IMR-90 (cell line): Measurements from ENCODE around the gene TDRD5. TPM values are rescaled to one million over a fixed set of nuclear protein-coding genes. Genes with fewer than 3 reads are reported as not detected.

ENCODE experiments used
- ATAC-seq: fragments of 200-7000 bp; cut with Tn5 transposase; 2 replicates; pipeline ENCODE4 v1.9.1; 2020; ENCODE audit warnings: low read depth, mild to moderate bottlenecking, moderate library complexity
- BruUV-seq: library from RNA; stranded (reverse); fragments of 400-500 nt; replicated peaks from 2 replicates; lab custom pipeline; 2021; lab: Mats Ljungman, UMichigan
- CTCF ChIA-PET: fragments of 300-600 bp; formaldehyde crosslinking; extraction: SDS; loops from one replicate; lab custom pipeline; 2021; ENCODE audit warnings: antibody characterized with exemption; lab: Yijun Ruan, JAX
- POLR2A ChIA-PET: fragments of 300-600 bp; sonication (Branson Sonifier 250); formaldehyde crosslinking; loops from one replicate; lab custom pipeline; 2022; ENCODE audit warnings: antibody characterized with exemption; ENCODE audit not compliant: unreplicated experiment; lab: Charles Lee
- DNase-seq: peaks from one replicate; pipeline ENCODE4 v3.0.0; 2013
- H2AFZ ChIP-seq: replicated peaks from 2 replicates; pipeline ENCODE3; 2013; ENCODE audit warnings: low read length, mild to moderate bottlenecking; ENCODE audit not compliant: poor library complexity
- H2AK5ac ChIP-seq: 2 replicates; pipeline ENCODE4 v1.6.1; 2013; ENCODE audit warnings: low read depth, low read length, inconsistent platforms
- H2AK9ac ChIP-seq: replicated peaks from 2 replicates; pipeline ENCODE3; 2013; ENCODE audit warnings: mild to moderate bottlenecking, low read depth, low read length, moderate library complexity; ENCODE audit not compliant: poor library complexity
- H2BK120ac ChIP-seq: 2 replicates; pipeline ENCODE4 v1.6.1; 2013; ENCODE audit warnings: low read depth, low read length, inconsistent platforms
- H2BK15ac ChIP-seq: 3 replicates; pipeline ENCODE4 v1.6.1; 2013; ENCODE audit warnings: low read depth, low read length, inconsistent platforms
- H2BK20ac ChIP-seq: 2 replicates; pipeline ENCODE4 v1.6.1; 2013; ENCODE audit warnings: low read depth, mild to moderate bottlenecking, inconsistent platforms, low read length, moderate library complexity
- H2BK5ac ChIP-seq: 2 replicates; pipeline ENCODE4 v1.6.1; 2013; ENCODE audit warnings: mild to moderate bottlenecking, low read depth, low read length, inconsistent platforms; ENCODE audit not compliant: poor library complexity, severe bottlenecking
- H3K14ac ChIP-seq: replicated peaks from 2 replicates; pipeline ENCODE4 v1.6.1; 2013; ENCODE audit warnings: low read depth, low read length, inconsistent platforms
- H3K18ac ChIP-seq: 2 replicates; pipeline ENCODE4 v1.6.1; 2013; ENCODE audit warnings: low read depth, low read length, control low read depth
- H3K23ac ChIP-seq: 2 replicates; pipeline ENCODE4 v1.6.1; 2013; ENCODE audit warnings: low read depth, low read length, inconsistent platforms
- H3K27ac ChIP-seq: 2 replicates; pipeline ENCODE4 v1.5.1; 2013; ENCODE audit warnings: mild to moderate bottlenecking, control low read depth, low read length; ENCODE audit not compliant: insufficient read depth
- H3K27me3 ChIP-seq: 2 replicates; pipeline ENCODE4 v1.6.1; 2013; ENCODE audit warnings: low read length; ENCODE audit not compliant: control insufficient read depth, insufficient read depth
- H3K36me3 ChIP-seq: 2 replicates; pipeline ENCODE4 v1.6.1; 2013; ENCODE audit warnings: low read length, mixed read lengths; ENCODE audit not compliant: control insufficient read depth, insufficient read depth
- H3K4ac ChIP-seq: 2 replicates; pipeline ENCODE4 v1.6.1; 2013; ENCODE audit warnings: low read depth, low read length, inconsistent platforms
- H3K4me1 ChIP-seq: 2 replicates; pipeline ENCODE4 v1.6.1; 2013; ENCODE audit warnings: low read length, mixed read lengths; ENCODE audit not compliant: control insufficient read depth, insufficient read depth
- H3K4me2 ChIP-seq: 2 replicates; pipeline ENCODE4 v1.6.1; 2013; ENCODE audit warnings: low read depth, mild to moderate bottlenecking, control low read depth, low read length, moderate library complexity
- H3K4me3 ChIP-seq: 2 replicates; pipeline ENCODE4 v1.5.1; 2013; ENCODE audit warnings: low read depth, mild to moderate bottlenecking, control low read depth, low read length, moderate library complexity; ENCODE audit not compliant: insufficient read depth
- H3K56ac ChIP-seq: 2 replicates; pipeline ENCODE4 v1.6.1; 2013; ENCODE audit warnings: low read length, inconsistent platforms; ENCODE audit not compliant: insufficient read depth; ENCODE audit errors: extremely low read depth
- H3K79me1 ChIP-seq, 2 experiments: 2 replicates each; pipeline ENCODE4 v1.6.1; 2013; ENCODE audit warnings: low read length in 2 of 2, inconsistent platforms in 1 of 2, low read depth in 1 of 2
- H3K9ac ChIP-seq: 2 replicates; pipeline ENCODE4 v1.6.1; 2013; ENCODE audit warnings: low read depth, low read length, control low read depth
- H3K9me1 ChIP-seq: 2 replicates; pipeline ENCODE4 v1.6.1; 2013; ENCODE audit warnings: low read length, inconsistent platforms; ENCODE audit not compliant: insufficient read depth
- H3K9me3 ChIP-seq: 2 replicates; pipeline ENCODE4 v1.6.1; 2013; ENCODE audit warnings: low read length; ENCODE audit not compliant: control insufficient read depth, insufficient read depth
- H4K20me1 ChIP-seq: 2 replicates; pipeline ENCODE4 v1.6.1; 2013; ENCODE audit warnings: low read length, inconsistent platforms; ENCODE audit not compliant: insufficient read depth
- H4K5ac ChIP-seq: 2 replicates; pipeline ENCODE4 v1.6.1; 2013; ENCODE audit warnings: mild to moderate bottlenecking, low read depth, low read length, control low read depth
- H4K8ac ChIP-seq, 2 experiments: 2 replicates each; pipeline ENCODE4 v1.6.1; 2013; ENCODE audit warnings: low read depth in 2 of 2, low read length in 2 of 2, control low read depth in 1 of 2, inconsistent platforms in 1 of 2
- H4K91ac ChIP-seq: 2 replicates; pipeline ENCODE4 v1.6.1; 2013; ENCODE audit warnings: low read depth, low read length, inconsistent platforms; ENCODE audit not compliant: insufficient read depth
- BHLHE40 ChIP-seq: fragments of 150-350 bp; IDR thresholded peaks from 2 replicates; pipeline ENCODE4 v1.6.1; 2016; ENCODE audit warnings: mild to moderate bottlenecking, low read depth, low read length
- CEBPB ChIP-seq: IDR thresholded peaks from 2 replicates; pipeline ENCODE4 v1.6.1; 2012; ENCODE audit warnings: low read depth, low read length, improper control_type of control experiment
- CHD1 ChIP-seq: IDR thresholded peaks from 2 replicates; pipeline ENCODE4 v1.6.1; 2012; ENCODE audit warnings: low read depth, low read length, improper control_type of control experiment
- FOS ChIP-seq: fragments of 150-350 bp; IDR thresholded peaks from 2 replicates; pipeline ENCODE4 v1.6.1; 2016; ENCODE audit warnings: low read depth, low read length
- MAFK ChIP-seq: IDR thresholded peaks from 2 replicates; pipeline ENCODE4 v1.6.1; 2012; ENCODE audit warnings: low read depth, low read length, improper control_type of control experiment
- MAZ ChIP-seq: IDR thresholded peaks from 2 replicates; pipeline ENCODE4 v1.6.1; 2012; ENCODE audit warnings: low read depth, mild to moderate bottlenecking, low read length, improper control_type of control experiment, moderate library complexity, borderline replicate concordance
- MXI1 ChIP-seq: IDR thresholded peaks from 2 replicates; pipeline ENCODE4 v1.6.1; 2012; ENCODE audit warnings: low read depth, mild to moderate bottlenecking, low read length, moderate library complexity, borderline replicate concordance
- NFE2L2 ChIP-seq: fragments of 150-350 bp; IDR thresholded peaks from 2 replicates; pipeline ENCODE4 v1.6.1; 2016; ENCODE audit warnings: low read depth, mild to moderate bottlenecking, low read length
- POLR2A ChIP-seq: IDR thresholded peaks from 2 replicates; pipeline ENCODE4 v1.6.1; 2012; ENCODE audit warnings: mild to moderate bottlenecking, low read depth, low read length
- RAD21 ChIP-seq: IDR thresholded peaks from 2 replicates; pipeline ENCODE4 v1.6.1; 2012; ENCODE audit warnings: low read length, improper control_type of control experiment
- RCOR1 ChIP-seq: IDR thresholded peaks from 2 replicates; pipeline ENCODE4 v1.6.1; 2012; ENCODE audit warnings: mild to moderate bottlenecking, low read length, improper control_type of control experiment; ENCODE audit not compliant: insufficient replicate concordance
- RFX5 ChIP-seq: IDR thresholded peaks from 2 replicates; pipeline ENCODE4 v1.8.0; 2012; ENCODE audit warnings: low read depth, mild to moderate bottlenecking, low read length, moderate library complexity
- SMC3 ChIP-seq: fragments of 150-350 bp; IDR thresholded peaks from 2 replicates; pipeline ENCODE4 v1.6.1; 2016; ENCODE audit warnings: low read depth, mild to moderate bottlenecking, antibody characterized with exemption, low read length, moderate library complexity
- WGBS, 2 experiments: methylation state at CpG; one replicate each; pipeline versions ENCODE4 v1.1.5 to v1.1.7; 2013; ENCODE audit warnings: missing lambda C conversion rate in 2 of 2; ENCODE audit not compliant: insufficient read length in 1 of 2; ENCODE audit errors: extremely low coverage in 2 of 2; 5-methylcytosine and 5-hydroxymethylcytosine counted together
- dilution Hi-C: fragments of 300-500 bp; cut with HindIII; formaldehyde crosslinking; loops from one replicate; pipeline ENCODE4 v1.14.3; 2018; ENCODE audit warnings: low sequenced_read_pairs; ENCODE audit not compliant: unreplicated experiment
- in situ Hi-C: fragments of 300-500 bp; cut with MboI; formaldehyde crosslinking; loops from 3 replicates; pipeline ENCODE4 v1.14.3; 2019; ENCODE audit warnings: low sequenced_read_pairs, inconsistent platforms, mixed read lengths
- intact Hi-C: fragments of 100-400 bp; cut with micrococcal nuclease; formaldehyde crosslinking; loops from 2 replicates; pipeline ENCODE4 v1.10.0; 2022
- polyA plus RNA-seq, 3 experiments: library from polyadenylated mRNA; depleted of rRNA; stranded (reverse); fragments of >200 nt; gene quantifications; 2 replicates each; pipeline ENCODE4 v1.2.3, GENCODE V29; 2012; ENCODE audit warnings: low replicate concordance in 1 of 3
- total RNA-seq: library from RNA; depleted of rRNA; stranded (reverse); fragments of >200 nt; gene quantifications from 2 replicates; pipeline ENCODE4 v1.2.3, GENCODE V29; 2012
- TF ChIP-seq, protein P1 (sequence below): fragments of 150-350 bp; IDR thresholded peaks from 2 replicates; pipeline ENCODE4 v1.6.1; 2016; ENCODE audit warnings: low read depth, mild to moderate bottlenecking, low read length, moderate library complexity, borderline replicate concordance
- TF ChIP-seq, protein P2 (sequence below): conservative IDR thresholded peaks from 2 replicates; pipeline ENCODE4 v1.5.1; 2012; ENCODE audit warnings: mild to moderate bottlenecking, low read depth, low read length, improper control_type of control experiment
- TF ChIP-seq, protein P3 (sequence below): fragments of 150-350 bp; IDR thresholded peaks from 2 replicates; pipeline ENCODE4 v1.6.1; 2017; ENCODE audit warnings: mild to moderate bottlenecking, antibody characterized with exemption, low read length, low read depth

Gene TDRD5
- total and polyA plus RNA-seq, 2 of the 4 experiments (the other 2 are of a cell fraction), result not detected

DNA sequence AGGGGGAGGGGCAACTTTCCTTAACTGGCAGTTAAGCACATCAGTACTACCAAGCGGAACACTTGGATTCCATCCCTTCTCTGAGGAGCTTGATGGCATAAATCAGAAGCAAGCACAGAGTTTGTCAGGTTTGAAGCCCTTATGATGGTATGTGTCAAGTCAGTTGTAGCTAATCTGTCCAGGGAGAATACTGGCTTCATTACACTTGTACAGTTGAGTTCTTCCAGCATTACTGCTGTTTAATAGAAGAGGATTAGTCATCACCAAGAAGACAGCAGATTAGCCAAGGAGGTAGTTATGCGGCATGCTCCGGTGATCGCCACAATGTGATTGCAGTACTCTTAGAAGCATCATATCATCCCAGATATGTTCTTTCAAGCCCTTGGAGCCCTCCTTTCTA is 2.1 kb upstream of the TDRD5 start:
- Histone ChIP-seq H3K79me1 (no peaks in the 10 kb centered on the region), H3K4me2 (no peak overlapping the region), H2BK5ac (no peak overlapping the region), H3K4ac (no peak overlapping the region), H3K36me3 (no peaks in the 10 kb centered on the region), H3K18ac (no peak overlapping the region), H4K91ac (no peak overlapping the region), H3K4me3 (no peak overlapping the region), H3K9ac (no peak overlapping the region), H3K9me3 (peaks cover 2% of the 10 kb centered on the region; the same call in 1 of the 2 replicates), H2AK5ac (no peak overlapping the region), H3K14ac (no peak overlapping the region), H4K20me1 (no peaks in the 10 kb centered on the region), H2BK20ac (no peak overlapping the region), H2BK120ac (no peak overlapping the region), H2AFZ (no peak overlapping the region), H3K56ac (no peak overlapping the region), H4K8ac (no peak overlapping the region), H3K27me3 (peaks cover 36% of the 10 kb centered on the region), H4K5ac (no peak overlapping the region), H3K9me1 (no peaks in the 10 kb centered on the region), H2AK9ac (no peak overlapping the region), H3K27ac (no peak overlapping the region), H3K23ac (no peak overlapping the region), H3K4me1 (no peaks in the 10 kb centered on the region), H2BK15ac (no peak overlapping the region)
- no CpG with 5 or more reads among the region's 4 CpGs for WGBS, 2 experiments
- no TSS peak for BruUV-seq
- TF ChIP-seq BHLHE40, result no peak
- TF ChIP-seq RFX5, result no peak
- TF ChIP-seq SMC3, result no peak
- TF ChIP-seq MXI1, result no peak
- no peak for TF ChIP-seq RCOR1
- TF ChIP-seq MAZ, result no peak
- TF ChIP-seq, protein P1, sequence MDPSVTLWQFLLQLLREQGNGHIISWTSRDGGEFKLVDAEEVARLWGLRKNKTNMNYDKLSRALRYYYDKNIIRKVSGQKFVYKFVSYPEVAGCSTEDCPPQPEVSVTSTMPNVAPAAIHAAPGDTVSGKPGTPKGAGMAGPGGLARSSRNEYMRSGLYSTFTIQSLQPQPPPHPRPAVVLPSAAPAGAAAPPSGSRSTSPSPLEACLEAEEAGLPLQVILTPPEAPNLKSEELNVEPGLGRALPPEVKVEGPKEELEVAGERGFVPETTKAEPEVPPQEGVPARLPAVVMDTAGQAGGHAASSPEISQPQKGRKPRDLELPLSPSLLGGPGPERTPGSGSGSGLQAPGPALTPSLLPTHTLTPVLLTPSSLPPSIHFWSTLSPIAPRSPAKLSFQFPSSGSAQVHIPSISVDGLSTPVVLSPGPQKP, result no peak
- TF ChIP-seq MAFK, result no peak
- TF ChIP-seq, protein P2, sequence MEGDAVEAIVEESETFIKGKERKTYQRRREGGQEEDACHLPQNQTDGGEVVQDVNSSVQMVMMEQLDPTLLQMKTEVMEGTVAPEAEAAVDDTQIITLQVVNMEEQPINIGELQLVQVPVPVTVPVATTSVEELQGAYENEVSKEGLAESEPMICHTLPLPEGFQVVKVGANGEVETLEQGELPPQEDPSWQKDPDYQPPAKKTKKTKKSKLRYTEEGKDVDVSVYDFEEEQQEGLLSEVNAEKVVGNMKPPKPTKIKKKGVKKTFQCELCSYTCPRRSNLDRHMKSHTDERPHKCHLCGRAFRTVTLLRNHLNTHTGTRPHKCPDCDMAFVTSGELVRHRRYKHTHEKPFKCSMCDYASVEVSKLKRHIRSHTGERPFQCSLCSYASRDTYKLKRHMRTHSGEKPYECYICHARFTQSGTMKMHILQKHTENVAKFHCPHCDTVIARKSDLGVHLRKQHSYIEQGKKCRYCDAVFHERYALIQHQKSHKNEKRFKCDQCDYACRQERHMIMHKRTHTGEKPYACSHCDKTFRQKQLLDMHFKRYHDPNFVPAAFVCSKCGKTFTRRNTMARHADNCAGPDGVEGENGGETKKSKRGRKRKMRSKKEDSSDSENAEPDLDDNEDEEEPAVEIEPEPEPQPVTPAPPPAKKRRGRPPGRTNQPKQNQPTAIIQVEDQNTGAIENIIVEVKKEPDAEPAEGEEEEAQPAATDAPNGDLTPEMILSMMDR, result no peak
- no peak for TF ChIP-seq FOS
- TF ChIP-seq CHD1, result no peak
- no peak for TF ChIP-seq CEBPB
- TF ChIP-seq NFE2L2, result no peak
- TF ChIP-seq POLR2A, result no peak
- TF ChIP-seq RAD21, result no peak
- TF ChIP-seq, protein P3, sequence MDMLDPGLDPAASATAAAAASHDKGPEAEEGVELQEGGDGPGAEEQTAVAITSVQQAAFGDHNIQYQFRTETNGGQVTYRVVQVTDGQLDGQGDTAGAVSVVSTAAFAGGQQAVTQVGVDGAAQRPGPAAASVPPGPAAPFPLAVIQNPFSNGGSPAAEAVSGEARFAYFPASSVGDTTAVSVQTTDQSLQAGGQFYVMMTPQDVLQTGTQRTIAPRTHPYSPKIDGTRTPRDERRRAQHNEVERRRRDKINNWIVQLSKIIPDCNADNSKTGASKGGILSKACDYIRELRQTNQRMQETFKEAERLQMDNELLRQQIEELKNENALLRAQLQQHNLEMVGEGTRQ, result no peak
- no peak for ATAC-seq
- POLR2A ChIA-PET, result no interaction called here
- in situ Hi-C loops (loop anchor here (25.0 kb wide), 1 partner anchor 327 kb away; no protein-coding TSS in a partner anchor), dilution Hi-C loops (no loop called here), intact Hi-C loops (no loop called here)
- CTCF ChIA-PET, result no interaction called here
- DNase-seq, result no peak
